ENCODE data around the gene SEC14L2. TPM values are rescaled to one million over a fixed set of nuclear protein-coding genes. Genes with fewer than 3 reads are reported as not detected.

Gene SEC14L2
- 2.9 TPM for total RNA-seq

DNA sequence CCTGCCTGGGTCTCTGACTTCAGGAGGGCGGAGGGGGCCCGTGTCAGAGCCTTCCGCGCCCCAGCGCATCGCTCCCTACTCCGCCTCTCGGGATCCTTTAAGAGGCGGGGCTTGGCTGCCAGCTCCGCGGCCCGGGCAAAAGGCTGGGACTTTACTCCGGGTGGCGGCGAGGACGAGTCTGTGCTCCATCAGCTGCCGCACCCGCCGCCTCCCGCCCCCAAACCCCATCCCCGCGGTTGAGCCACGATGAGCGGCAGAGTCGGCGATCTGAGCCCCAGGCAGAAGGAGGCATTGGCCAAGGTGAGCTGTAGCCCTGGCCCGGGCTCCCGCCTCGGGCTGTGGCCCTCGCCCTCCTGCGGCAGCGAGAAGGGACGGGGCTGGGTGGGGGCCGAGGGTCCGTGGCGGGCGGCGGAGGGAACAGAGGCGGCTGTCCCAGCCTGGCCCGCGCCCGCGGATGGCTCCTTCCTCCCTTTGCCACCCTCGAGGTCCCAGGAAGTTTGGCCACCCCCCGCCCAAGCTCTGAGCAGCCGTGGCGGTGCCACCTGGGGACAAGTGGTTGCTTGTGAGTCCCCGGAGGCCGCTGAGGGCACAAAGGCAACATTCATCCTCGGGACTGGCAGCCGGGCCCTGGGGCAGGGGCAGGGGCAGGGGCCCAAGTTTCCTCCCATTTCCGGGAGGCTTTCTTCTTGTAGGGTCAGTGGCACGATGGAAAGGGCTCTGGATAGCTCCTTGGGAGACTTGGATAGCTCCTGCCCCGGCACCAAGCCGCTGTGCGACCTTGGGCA is at the start of gene SEC14L2:
Gene SEC14L2 (plus strand): TSS at position 148 of the 785 bp plus-strand sequence. CDS start 99 bp downstream, at position 247.

DNA sequence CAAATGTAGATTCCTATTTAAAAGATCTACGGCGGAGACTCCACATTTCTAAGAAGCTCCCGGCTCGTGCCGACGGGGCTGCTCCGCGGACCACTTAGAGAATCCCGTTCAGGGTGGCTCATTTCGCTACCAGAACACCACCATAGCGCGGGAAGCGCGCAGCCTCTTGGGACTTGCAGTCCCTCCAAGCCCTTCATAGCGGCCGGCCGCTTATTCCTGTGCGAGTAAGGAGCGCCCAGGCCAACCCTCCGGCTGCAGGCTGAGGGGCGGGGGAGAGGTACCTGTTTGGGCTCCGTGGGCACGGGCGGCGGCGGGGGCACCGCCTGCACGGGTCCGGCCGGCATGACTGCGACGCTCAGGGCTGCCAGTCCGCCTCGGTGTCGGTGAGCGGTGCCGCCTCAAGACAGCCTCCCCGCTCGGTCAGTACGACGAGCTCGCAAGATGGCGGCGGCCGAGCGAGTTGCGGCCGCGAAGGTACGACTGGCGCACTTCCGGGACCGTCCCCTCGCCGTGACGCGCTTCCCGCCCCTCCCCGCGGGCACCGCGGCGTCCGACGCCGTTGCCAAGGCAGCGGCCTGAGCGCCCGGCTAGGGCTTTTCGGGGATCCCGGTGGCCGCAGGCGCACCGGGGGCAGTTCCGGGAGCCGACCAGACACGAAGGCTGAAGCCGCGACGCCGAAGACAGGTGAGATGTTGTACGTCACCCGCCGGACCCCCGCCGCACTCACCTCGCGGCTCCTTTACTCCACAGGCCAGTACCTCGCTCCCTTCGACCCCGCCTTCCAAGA is 40.2 kb upstream of the SEC14L2 start, which contains the start of the genes CCDC157 and SF3A1:
Gene CCDC157 (plus strand): TSS at position 559 of the 787 bp plus-strand sequence. CDS start 8,994 bp downstream, outside the sequence.
Gene SF3A1 (minus strand): TSS at position 446 of the 787 bp plus-strand sequence. CDS start 102 bp downstream, at position 344.

DNA sequence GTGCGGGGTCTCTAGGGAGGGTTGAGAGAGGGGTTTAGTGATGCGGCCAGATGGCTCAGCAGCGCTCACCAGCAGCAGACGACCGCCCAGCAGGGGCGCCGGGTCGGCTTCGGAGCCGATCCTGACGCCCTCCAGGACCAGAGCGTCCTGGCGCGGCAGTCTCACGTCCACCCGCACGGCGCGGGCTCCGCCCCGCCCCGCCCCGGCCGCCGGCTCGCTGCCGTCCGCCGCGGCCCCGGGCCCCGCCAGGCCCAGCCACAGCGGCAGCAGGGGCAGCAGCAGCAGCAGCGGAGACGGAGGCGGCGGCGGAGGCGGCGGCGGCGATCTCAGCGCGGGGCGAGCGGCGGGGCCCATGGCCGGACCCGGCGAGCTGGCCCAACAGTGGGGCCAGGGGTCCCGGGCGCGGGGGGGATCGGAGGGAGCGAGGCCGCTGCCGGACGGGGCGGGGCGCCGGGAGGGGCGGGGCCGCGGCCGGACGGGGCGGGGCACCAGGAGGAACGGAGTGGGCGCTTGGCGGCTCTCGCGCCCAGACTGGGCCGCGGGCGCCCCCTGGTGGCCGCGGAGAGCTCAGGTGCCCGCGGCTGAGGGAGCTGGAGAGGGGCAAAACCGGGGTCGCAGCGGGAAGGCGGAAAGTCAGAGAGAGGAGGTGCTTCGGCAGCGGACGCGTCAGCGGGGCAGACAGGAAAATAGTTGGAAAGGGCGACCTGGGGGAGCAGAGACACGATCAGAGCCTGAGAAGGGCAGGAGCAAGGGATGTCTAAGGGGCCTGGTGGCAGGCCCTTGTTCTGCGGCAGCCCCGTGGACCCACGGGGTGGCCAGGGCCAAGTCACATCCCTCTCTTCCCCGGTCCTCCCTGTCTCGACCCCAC is 9.6 kb upstream of the SEC14L2 start, which contains the start of gene RNF215:
Gene RNF215 (minus strand): TSS at position 452 of the 868 bp plus-strand sequence. CDS start 98 bp downstream, at position 354.

DNA sequence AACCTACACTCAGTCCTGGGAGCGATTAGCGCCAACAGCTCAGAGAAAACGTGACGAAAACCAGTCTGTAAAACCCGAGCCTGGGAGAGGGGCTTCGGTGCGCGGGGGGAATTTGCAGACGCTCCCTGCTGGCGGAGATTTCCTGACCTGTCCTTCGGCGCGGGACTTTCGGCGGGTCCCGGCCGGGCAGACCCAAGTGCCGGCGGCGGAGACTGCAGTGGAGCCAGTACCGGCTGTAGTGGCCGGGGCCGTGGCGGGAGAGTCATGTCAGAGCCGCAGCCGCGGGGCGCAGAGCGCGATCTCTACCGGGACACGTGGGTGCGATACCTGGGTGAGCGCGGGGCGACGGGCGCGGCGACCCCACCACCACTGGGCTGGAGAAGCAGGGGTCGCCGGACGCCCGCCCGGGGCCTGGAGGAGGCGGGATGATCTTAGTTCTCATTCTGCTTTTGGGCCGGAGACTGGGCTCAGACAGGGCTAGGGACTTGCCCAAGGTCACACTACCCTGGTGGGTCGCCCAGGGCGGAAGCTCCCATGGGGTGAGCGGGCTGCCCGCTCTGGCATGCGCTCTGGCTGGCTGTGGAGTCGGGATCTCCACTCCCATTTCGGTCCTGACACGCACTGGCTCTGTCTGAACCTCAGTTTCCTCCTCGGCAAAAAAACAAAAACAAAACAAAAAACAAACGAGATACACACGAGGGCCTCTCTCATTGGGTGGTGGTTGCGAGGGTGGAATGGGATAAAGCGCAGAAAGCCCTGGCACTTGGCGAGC is 29.0 kb downstream of the SEC14L2 start, which contains the start of gene MTFP1:
Gene MTFP1 (plus strand): TSS at position 153 of the 772 bp plus-strand sequence. CDS start 112 bp downstream, at position 265.

DNA sequence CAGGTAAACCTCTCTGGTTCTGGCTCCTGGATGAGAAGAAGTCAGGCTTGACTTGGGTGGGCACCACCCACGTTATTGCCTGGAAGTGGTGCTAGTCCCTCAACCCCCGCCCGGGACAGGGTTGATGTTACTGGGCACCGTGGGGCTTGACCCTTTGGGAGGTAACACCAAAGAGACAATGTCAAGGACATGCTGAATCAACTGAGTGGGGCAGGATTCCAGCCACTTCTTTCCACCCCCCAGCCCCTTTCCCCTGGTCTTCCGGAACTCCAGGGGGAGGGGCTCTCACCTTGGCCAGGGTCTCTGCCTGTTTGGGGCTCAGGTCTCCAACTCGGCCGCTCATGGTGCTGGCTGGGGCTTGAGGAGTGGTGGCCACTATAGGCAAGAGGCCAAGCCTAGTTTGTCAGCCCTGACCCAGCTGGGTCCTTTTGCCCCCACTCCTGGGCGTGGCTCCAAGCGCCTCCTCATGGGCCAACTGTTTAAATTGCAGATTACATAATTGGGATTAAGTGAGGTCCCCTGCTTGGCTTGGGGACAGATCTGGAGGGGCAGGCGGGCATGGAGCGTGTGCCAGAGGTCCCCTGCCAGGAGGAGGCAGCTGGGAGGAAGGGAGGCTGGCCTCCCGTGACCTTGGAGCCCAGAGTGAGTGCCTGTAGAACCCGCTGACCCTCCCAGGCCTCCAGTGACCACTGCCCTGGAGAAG is 74.9 kb downstream of the SEC14L2 start, which contains the start of gene SEC14L3:
Gene SEC14L3 (minus strand): TSS at position 402 of the 703 bp plus-strand sequence. CDS start 59 bp downstream, at position 343.

Small RNA genes lying within 50 kb of the gene (small RNA-seq; reads per million reads assigned to genes)
- not detected for gene AC004832.3 (ENCODE audit: low replicate concordance)
- gene RNU6-564P (ENCODE audit: low replicate concordance) = not detected

Other genes with a start within 250 kb of the SEC14L2 start
- gene LIF, start 150.3 kb upstream of the SEC14L2 start, total RNA-seq = 2.7 TPM
- gene OSM, start 130.2 kb upstream of the SEC14L2 start, total RNA-seq = 3.0 TPM
- 14.1 TPM for gene CASTOR1, start 107.5 kb upstream of the SEC14L2 start, total RNA-seq
- 18.0 TPM for gene TBC1D10A, start 70.1 kb upstream of the SEC14L2 start, total RNA-seq
- gene SF3A1, start 40.1 kb upstream of the SEC14L2 start, total RNA-seq = 60.0 TPM
- gene CCDC157, start 40.0 kb upstream of the SEC14L2 start, total RNA-seq = 6.4 TPM
- 22.1 TPM for gene RNF215, start 9.6 kb upstream of the SEC14L2 start, total RNA-seq
- 12.0 TPM for gene MTFP1, start 28.8 kb downstream of the SEC14L2 start, total RNA-seq
- not detected for gene SEC14L3, start 75.0 kb downstream of the SEC14L2 start, total RNA-seq
- gene SEC14L4, start 108.7 kb downstream of the SEC14L2 start, total RNA-seq = 0.99 TPM
- gene SEC14L6, start 149.7 kb downstream of the SEC14L2 start, total RNA-seq = 6.5 TPM
- gene GAL3ST1, start 177.6 kb downstream of the SEC14L2 start, total RNA-seq = 27.3 TPM
- gene PES1, start 194.9 kb downstream of the SEC14L2 start, total RNA-seq = 51.5 TPM
- 39.7 TPM for gene TCN2, start 210.2 kb downstream of the SEC14L2 start, total RNA-seq
- 4.0 TPM for gene SLC35E4, start 238.8 kb downstream of the SEC14L2 start, total RNA-seq